ENCODE results near the gene TOR1AIP2. TPM values are rescaled to one million over a fixed set of nuclear protein-coding genes. Genes with fewer than 3 reads are reported as not detected.
A peak's percentile ranks its signal among the peaks of the same experiment; 100 is the strongest.

The TOR1AIP2 gene
- total and polyA plus RNA-seq, 2 of the 8 experiments (the other 6 are each of a cell fraction or from before 2014, with no cell fraction given) = 12.1 to 75.2 TPM

DNA sequence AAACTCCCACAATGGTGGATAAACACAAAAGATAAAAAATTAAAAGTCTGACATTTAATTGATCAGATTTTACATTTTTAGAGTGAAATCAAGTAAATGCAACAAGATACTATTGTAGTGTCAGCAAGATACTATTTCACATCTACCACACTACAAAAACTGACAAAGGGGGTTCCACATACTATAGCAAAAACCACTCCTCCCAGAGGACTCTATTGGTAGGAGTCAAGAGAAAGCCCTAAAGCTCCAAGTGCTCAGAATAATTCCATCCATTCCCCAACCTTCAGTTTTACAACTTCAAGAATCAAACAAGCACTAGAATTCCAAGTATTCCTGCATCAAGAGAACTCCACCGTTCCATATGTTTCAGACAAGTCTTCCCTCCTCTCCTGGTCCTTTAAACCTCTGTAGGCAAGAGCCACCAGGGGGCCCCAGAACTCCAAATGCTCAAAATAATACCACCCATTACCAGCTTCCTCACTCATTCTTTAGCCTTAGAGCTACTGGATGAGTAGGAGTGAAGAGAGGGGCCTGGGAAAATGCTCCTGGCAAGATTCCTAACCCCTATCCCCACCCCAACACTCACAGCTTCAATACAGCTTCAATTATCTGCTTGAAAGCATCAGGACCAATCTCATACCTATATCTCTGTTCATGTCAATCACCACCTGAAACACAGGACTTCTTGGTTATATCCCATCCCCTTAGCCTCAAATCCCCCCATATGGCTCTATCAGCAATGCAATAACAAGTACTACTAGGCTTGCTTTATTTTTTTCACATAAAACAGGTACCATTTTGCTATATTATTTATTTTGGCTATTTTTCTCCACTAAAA lies 9.9 kb downstream of the TOR1AIP2 start:
- CTCF ChIA-PET (ENCODE audit: partially characterized antibody) = interaction anchor here (0.7 to 2.5 kb wide), 24 partner anchors 9 to 774 kb away, joined by 3 to 10 read pairs (median 3); no protein-coding TSS in a partner anchor
- H4K91ac ChIP-seq (replicated peaks; ENCODE audit: insufficient read length, low read length) = no peak overlapping the region
- FAIRE-seq = no peak

More for the DNA sequence above, 9.9 kb downstream of the TOR1AIP2 start:
- Histone ChIP-seq H3K23me2 (ENCODE audit: low read depth, low read length) (no peaks in the 10 kb centered on the region), H3K36me3 (ENCODE audit: control insufficient read depth in 2 of 4, insufficient read depth in 4 of 4, low read length in 3 of 4) (peaks cover 2 to 40% (median 16%) of the 10 kb centered on the region in 4 experiments; a peak in 7 of 8 replicates), H4K20me1 (replicated peaks in 1 of 2; ENCODE audit: control insufficient read depth in 1 of 2, insufficient read depth in 2 of 2, low read length in 2 of 2) (peaks cover 4 to 5% of the 10 kb centered on the region in 2 experiments), H3K56ac (replicated peaks; ENCODE audit: insufficient read length, low read depth, low read length) (no peak overlapping the region), H2AFZ (ENCODE audit: low read length) (no peak overlapping the region), H3K27ac (ENCODE audit: low read depth, low read length) (no peak overlapping the region), H2BK120ac (replicated peaks; ENCODE audit: low read depth, low read length) (no peak overlapping the region), H3K9ac (replicated peaks in 1 of 4; ENCODE audit: extremely low read depth in 1 of 4, low read depth in 3 of 4, low read length in 3 of 4) (peak overlapping the region in 1 of 4 experiments; percentile 34; a peak in 1 of 7 replicates), H3K18ac (ENCODE audit: extremely low read depth, low read length) (no peak overlapping the region), H2BK5ac (ENCODE audit: low read depth, low read length) (no peak overlapping the region), H3K4ac (replicated peaks; ENCODE audit: insufficient read length, low read depth, low read length) (no peak overlapping the region), H3K79me2 (ENCODE audit: control insufficient read depth in 1 of 2, insufficient read depth in 2 of 2, low read length in 2 of 2) (peaks cover 0 to 37% of the 10 kb centered on the region in 2 experiments; a peak in 2 of 4 replicates), H3K14ac (ENCODE audit: insufficient read length) (no peak overlapping the region), H3K4me1 (replicated peaks in 1 of 4; ENCODE audit: control insufficient read depth in 3 of 4, insufficient read depth in 4 of 4, low read length in 3 of 4) (no peaks in the 10 kb centered on the region), H2BK15ac (ENCODE audit: low read length) (no peak overlapping the region), H2BK12ac (ENCODE audit: low read depth, low read length) (no peak overlapping the region), H2AK5ac (ENCODE audit: low read depth, low read length) (no peak overlapping the region), H3K23ac (ENCODE audit: insufficient read length) (no peak overlapping the region), H3K4me3 (ENCODE audit: extremely low read depth in 1 of 4, insufficient read depth in 2 of 4, low read depth in 3 of 4, low read length in 4 of 4) (no peak overlapping the region), H3K27me3 (replicated peaks in 1 of 4; ENCODE audit: control insufficient read depth in 3 of 4, extremely low read depth in 1 of 4, insufficient read depth in 3 of 4, low read length in 3 of 4) (no peaks in the 10 kb centered on the region), H2BK20ac (ENCODE audit: low read length) (no peak overlapping the region), H4K8ac (ENCODE audit: extremely low read depth, insufficient read depth, low read length) (no peak overlapping the region), H4K5ac (ENCODE audit: insufficient read length, low read depth, low read length) (no peak overlapping the region), H3K9me3 (ENCODE audit: insufficient read depth in 2 of 2, low read depth in 1 of 2, low read length in 1 of 2) (no peaks in the 10 kb centered on the region), H3K4me2 (ENCODE audit: insufficient read depth in 1 of 2, low read depth in 2 of 2, low read length in 2 of 2) (no peak overlapping the region), H3K79me1 (ENCODE audit: low read depth, low read length) (no peaks in the 10 kb centered on the region)
- POLR2A ChIA-PET (ENCODE audit: partially characterized antibody) = interaction anchor here (0.7 kb wide), 1 partner anchor 15 kb away, joined by 3 read pairs; the partner anchor contains the start of gene TOR1AIP1
- WGBS, 2 experiments (ENCODE audit: extremely low coverage in 1 of 2, insufficient coverage in 1 of 2, insufficient read length in 1 of 2, insufficient replicate concordance in 2 of 2, low coverage in 1 of 2, low lambda C conversion rate in 2 of 2, missing lambda C conversion rate in 1 of 2) = 89% methylated on average over 1 of the region's 1 CpG; no CpG with 5 or more reads in 1 of the 2 experiments
- DNase-seq (ENCODE audit: low read depth in 1 of 2, low spot score in 2 of 2) = peak in 1 of 2 experiments; percentile 68
- no peak for TF ChIP-seq RNF2 (IDR thresholded peaks at IDR 0.05; ENCODE audit: borderline replicate concordance, low read depth, low read length, missing control alignments, poor library complexity, severe bottlenecking)
- no peak for TF ChIP-seq TBP (IDR thresholded peaks at IDR 0.05; ENCODE audit: low read depth, low read length)
- peak; percentile 63 to 80 for TF ChIP-seq RAD21 (IDR thresholded peaks at IDR 0.05 in 1 of 2, conservative IDR thresholded peaks at IDR 0.05 in 1 of 2; ENCODE audit: low read depth in 2 of 2, low read length in 2 of 2)
- no peak for TF ChIP-seq SUZ12 (IDR thresholded peaks at IDR 0.05; ENCODE audit: low read length)
- TF ChIP-seq CEBPB (IDR thresholded peaks at IDR 0.05; ENCODE audit: low read depth, low read length) = no peak
- TF ChIP-seq HDAC6 (IDR thresholded peaks at IDR 0.05; ENCODE audit: low read depth, low read length) = no peak
- TF ChIP-seq KDM1A (IDR thresholded peaks at IDR 0.05; ENCODE audit: borderline replicate concordance, low read length) = no peak
- TF ChIP-seq, protein P1, sequence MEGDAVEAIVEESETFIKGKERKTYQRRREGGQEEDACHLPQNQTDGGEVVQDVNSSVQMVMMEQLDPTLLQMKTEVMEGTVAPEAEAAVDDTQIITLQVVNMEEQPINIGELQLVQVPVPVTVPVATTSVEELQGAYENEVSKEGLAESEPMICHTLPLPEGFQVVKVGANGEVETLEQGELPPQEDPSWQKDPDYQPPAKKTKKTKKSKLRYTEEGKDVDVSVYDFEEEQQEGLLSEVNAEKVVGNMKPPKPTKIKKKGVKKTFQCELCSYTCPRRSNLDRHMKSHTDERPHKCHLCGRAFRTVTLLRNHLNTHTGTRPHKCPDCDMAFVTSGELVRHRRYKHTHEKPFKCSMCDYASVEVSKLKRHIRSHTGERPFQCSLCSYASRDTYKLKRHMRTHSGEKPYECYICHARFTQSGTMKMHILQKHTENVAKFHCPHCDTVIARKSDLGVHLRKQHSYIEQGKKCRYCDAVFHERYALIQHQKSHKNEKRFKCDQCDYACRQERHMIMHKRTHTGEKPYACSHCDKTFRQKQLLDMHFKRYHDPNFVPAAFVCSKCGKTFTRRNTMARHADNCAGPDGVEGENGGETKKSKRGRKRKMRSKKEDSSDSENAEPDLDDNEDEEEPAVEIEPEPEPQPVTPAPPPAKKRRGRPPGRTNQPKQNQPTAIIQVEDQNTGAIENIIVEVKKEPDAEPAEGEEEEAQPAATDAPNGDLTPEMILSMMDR (IDR thresholded peaks at IDR 0.05; ENCODE audit: control extremely low read depth in 1 of 3, insufficient read depth in 1 of 3, low read depth in 1 of 3, low read length in 3 of 3) = peak in 2 of 3 experiments; percentile 65 to 71; a peak in 3 of 4 replicates

All from H1 (cell line).